ENCODE data around the gene MRM3.
A peak's percentile ranks its signal among the peaks of the same experiment; 100 is the strongest.

MRM3 gene

GRCh38 chr17:791829-792228, 9.7 kb downstream of the MRM3 start:
- TF ChIP-seq CTCF (IDR thresholded peaks at IDR 0.05; ENCODE audit: low read depth, low read length): no peak
- no peak for DNase-seq (ENCODE audit: low read depth, low spot score)
- in situ Hi-C loops (cut with HindIII; ENCODE audit: low sequenced_read_pairs): no loop called here
- H3K4me3 ChIP-seq (ENCODE audit: low read depth, low read length): no peak overlapping the region

- H3K4me3 ChIP-seq (ENCODE audit: low read depth, low read length): no peak overlapping the region
- DNase-seq (ENCODE audit: low read depth, low spot score): no peak
- TF ChIP-seq CTCF (IDR thresholded peaks at IDR 0.05; ENCODE audit: low read depth, low read length): peak; percentile 14
- in situ Hi-C loops (cut with HindIII; ENCODE audit: low sequenced_read_pairs): no loop called here
These were observed 10.1 kb downstream of the MRM3 start for GRCh38 chr17:792277-792676.

GRCh38 chr17:794876-795275, 12.7 kb downstream of the MRM3 start:
- in situ Hi-C loops (cut with HindIII; ENCODE audit: low sequenced_read_pairs): no loop called here
- peak; percentile 78 for TF ChIP-seq CTCF (IDR thresholded peaks at IDR 0.05; ENCODE audit: low read depth, low read length)
- H3K4me3 ChIP-seq (ENCODE audit: low read depth, low read length): no peak overlapping the region
- DNase-seq (ENCODE audit: low read depth, low spot score): peak; percentile 75

GRCh38 chr17:795276-795675, 13.1 kb downstream of the MRM3 start:
- no peak for DNase-seq (ENCODE audit: low read depth, low spot score)
- no peak for TF ChIP-seq CTCF (IDR thresholded peaks at IDR 0.05; ENCODE audit: low read depth, low read length)
- H3K4me3 ChIP-seq (ENCODE audit: low read depth, low read length): no peak overlapping the region
- in situ Hi-C loops (cut with HindIII; ENCODE audit: low sequenced_read_pairs): no loop called here

- DNase-seq (ENCODE audit: low read depth, low spot score): no peak
- no peak overlapping the region for H3K4me3 ChIP-seq (ENCODE audit: low read depth, low read length)
- in situ Hi-C loops (cut with HindIII; ENCODE audit: low sequenced_read_pairs): no loop called here
- TF ChIP-seq CTCF (IDR thresholded peaks at IDR 0.05; ENCODE audit: low read depth, low read length): no peak
These were observed 13.6 kb downstream of the MRM3 start for GRCh38 chr17:795721-796120.

- in situ Hi-C loops (cut with HindIII; ENCODE audit: low sequenced_read_pairs): no loop called here
- TF ChIP-seq CTCF (IDR thresholded peaks at IDR 0.05; ENCODE audit: low read depth, low read length): no peak
- no peak for DNase-seq (ENCODE audit: low read depth, low spot score)
- no peak overlapping the region for H3K4me3 ChIP-seq (ENCODE audit: low read depth, low read length)
These were observed 14.5 kb downstream of the MRM3 start for GRCh38 chr17:796609-797008.

GRCh38 chr17:797236-797840, 15.2 kb downstream of the MRM3 start:
- no peak overlapping the region for H3K4me3 ChIP-seq (ENCODE audit: low read depth, low read length)
- TF ChIP-seq CTCF (IDR thresholded peaks at IDR 0.05; ENCODE audit: low read depth, low read length): no peak
- in situ Hi-C loops (cut with HindIII; ENCODE audit: low sequenced_read_pairs): no loop called here
- DNase-seq (ENCODE audit: low read depth, low spot score): no peak

All from astrocyte of the spinal cord (primary cell).